ENCODE measurements around the gene HEATR5A. TPM values are rescaled to one million over a fixed set of nuclear protein-coding genes. Genes with fewer than 3 reads are reported as not detected.

The HEATR5A gene
- total and polyA plus RNA-seq, 2 experiments from 2014 or later: 25.8 to 32.5 TPM

DNA sequence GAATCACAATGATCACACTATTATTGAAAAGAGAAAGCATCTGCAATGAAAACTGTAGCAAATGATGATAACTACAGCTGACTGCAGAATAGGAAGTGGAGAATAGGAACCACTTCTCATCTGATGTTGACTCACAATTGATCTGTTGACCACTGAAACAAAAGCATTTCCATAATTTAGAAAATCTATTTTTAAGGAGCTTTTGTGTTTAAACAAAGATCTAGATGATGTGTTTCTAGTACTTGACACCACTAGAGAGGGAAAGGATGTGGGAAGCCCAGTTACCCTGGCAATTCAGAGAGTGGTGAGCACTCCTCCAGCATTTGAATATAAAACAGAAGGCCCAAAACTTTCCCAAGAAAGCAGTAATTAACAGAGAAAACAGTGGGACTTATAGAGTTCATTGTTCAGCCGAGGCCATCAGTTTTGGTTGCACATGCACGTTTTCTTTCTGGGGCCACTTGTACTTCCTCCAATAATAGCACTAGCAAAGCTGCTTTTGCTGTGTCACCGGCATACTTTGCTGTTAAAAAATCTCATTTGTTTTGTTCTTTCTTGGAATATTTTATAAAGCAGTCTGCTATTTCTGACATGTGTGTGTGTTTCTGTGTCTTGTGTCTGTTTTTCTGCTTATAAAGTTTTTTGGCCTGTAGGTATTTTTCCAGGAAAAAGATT is 136.6 kb downstream of the HEATR5A start:
- ATAC-seq (no peak), DNase-seq (ENCODE audit: low spot score) (no peak)
- Histone ChIP-seq H3K79me2 (replicated peaks; ENCODE audit: insufficient read depth) (no peaks in the 10 kb centered on the region), H3K9me2 (ENCODE audit: insufficient read depth) (no peaks in the 10 kb centered on the region), H2AFZ (0 out of 2 replicates have a peak overlapping the region, but pooled peaks have one; percentile 56), H3K36me3 (ENCODE audit: insufficient read depth) (no peaks in the 10 kb centered on the region), H3K27me3 (ENCODE audit: insufficient read depth) (no peaks in the 10 kb centered on the region), H3K27ac (ENCODE audit: low read depth) (no peak overlapping the region), H3K4me3 (no peak overlapping the region), H3K4me2 (no peak overlapping the region), H3F3A (replicated peaks; ENCODE audit: low read depth) (no peaks in the 10 kb centered on the region), H4K20me1 (replicated peaks; ENCODE audit: insufficient read depth) (no peaks in the 10 kb centered on the region), H3K4me1 (ENCODE audit: insufficient read depth) (no peaks in the 10 kb centered on the region)
- Mint-ChIP-seq H3K4me1 (no peaks in the 10 kb centered on the region), H3K27me3 (ENCODE audit: insufficient read depth, low read depth, poor library complexity) (peaks cover 4% of the 10 kb centered on the region), H3K36me3 (ENCODE audit: low read depth) (peaks cover 37% of the 10 kb centered on the region), H3K4me3 (no peak overlapping the region), H3K27ac (no peak overlapping the region), H3K9me3 (peaks cover 52% of the 10 kb centered on the region)
- TF ChIP-seq, protein P1, sequence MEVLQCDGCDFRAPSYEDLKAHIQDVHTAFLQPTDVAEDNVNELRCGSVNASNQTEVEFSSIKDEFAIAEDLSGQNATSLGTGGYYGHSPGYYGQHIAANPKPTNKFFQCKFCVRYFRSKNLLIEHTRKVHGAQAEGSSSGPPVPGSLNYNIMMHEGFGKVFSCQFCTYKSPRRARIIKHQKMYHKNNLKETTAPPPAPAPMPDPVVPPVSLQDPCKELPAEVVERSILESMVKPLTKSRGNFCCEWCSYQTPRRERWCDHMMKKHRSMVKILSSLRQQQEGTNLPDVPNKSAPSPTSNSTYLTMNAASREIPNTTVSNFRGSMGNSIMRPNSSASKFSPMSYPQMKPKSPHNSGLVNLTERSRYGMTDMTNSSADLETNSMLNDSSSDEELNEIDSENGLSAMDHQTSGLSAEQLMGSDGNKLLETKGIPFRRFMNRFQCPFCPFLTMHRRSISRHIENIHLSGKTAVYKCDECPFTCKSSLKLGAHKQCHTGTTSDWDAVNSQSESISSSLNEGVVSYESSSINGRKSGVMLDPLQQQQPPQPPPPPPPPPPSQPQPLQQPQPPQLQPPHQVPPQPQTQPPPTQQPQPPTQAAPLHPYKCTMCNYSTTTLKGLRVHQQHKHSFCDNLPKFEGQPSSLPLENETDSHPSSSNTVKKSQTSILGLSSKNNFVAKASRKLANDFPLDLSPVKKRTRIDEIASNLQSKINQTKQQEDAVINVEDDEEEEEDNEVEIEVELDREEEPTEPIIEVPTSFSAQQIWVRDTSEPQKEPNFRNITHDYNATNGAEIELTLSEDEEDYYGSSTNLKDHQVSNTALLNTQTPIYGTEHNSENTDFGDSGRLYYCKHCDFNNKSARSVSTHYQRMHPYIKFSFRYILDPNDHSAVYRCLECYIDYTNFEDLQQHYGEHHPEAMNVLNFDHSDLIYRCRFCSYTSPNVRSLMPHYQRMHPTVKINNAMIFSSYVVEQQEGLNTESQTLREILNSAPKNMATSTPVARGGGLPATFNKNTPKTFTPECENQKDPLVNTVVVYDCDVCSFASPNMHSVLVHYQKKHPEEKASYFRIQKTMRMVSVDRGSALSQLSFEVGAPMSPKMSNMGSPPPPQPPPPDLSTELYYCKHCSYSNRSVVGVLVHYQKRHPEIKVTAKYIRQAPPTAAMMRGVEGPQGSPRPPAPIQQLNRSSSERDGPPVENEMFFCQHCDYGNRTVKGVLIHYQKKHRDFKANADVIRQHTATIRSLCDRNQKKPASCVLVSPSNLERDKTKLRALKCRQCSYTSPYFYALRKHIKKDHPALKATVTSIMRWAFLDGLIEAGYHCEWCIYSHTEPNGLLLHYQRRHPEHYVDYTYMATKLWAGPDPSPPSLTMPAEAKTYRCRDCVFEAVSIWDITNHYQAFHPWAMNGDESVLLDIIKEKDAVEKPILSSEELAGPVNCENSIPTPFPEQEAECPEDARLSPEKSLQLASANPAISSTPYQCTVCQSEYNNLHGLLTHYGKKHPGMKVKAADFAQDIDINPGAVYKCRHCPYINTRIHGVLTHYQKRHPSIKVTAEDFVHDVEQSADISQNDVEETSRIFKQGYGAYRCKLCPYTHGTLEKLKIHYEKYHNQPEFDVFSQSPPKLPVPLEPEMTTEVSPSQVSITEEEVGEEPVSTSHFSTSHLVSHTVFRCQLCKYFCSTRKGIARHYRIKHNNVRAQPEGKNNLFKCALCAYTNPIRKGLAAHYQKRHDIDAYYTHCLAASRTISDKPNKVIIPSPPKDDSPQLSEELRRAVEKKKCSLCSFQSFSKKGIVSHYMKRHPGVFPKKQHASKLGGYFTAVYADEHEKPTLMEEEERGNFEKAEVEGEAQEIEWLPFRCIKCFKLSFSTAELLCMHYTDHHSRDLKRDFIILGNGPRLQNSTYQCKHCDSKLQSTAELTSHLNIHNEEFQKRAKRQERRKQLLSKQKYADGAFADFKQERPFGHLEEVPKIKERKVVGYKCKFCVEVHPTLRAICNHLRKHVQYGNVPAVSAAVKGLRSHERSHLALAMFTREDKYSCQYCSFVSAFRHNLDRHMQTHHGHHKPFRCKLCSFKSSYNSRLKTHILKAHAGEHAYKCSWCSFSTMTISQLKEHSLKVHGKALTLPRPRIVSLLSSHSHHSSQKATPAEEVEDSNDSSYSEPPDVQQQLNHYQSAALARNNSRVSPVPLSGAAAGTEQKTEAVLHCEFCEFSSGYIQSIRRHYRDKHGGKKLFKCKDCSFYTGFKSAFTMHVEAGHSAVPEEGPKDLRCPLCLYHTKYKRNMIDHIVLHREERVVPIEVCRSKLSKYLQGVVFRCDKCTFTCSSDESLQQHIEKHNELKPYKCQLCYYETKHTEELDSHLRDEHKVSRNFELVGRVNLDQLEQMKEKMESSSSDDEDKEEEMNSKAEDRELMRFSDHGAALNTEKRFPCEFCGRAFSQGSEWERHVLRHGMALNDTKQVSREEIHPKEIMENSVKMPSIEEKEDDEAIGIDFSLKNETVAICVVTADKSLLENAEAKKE (CRISPR knock-in tag; IDR thresholded peaks at IDR 0.05): no peak
- TF ChIP-seq NANOG (IDR thresholded peaks at IDR 0.05; ENCODE audit: borderline replicate concordance) (no peak), EZH2phosphoT487 (IDR thresholded peaks at IDR 0.05; ENCODE audit: unreplicated experiment) (no peak), ZNF331 (CRISPR knock-in tag; IDR thresholded peaks at IDR 0.05; ENCODE audit: low read depth) (no peak), STAT1 (IDR thresholded peaks at IDR 0.05; ENCODE audit: unreplicated experiment) (no peak), CREB1 (CRISPR knock-in tag; IDR thresholded peaks at IDR 0.05; ENCODE audit: low read depth) (no peak), ZNF114 (CRISPR knock-in tag; IDR thresholded peaks at IDR 0.05) (no peak), EZH2 (IDR thresholded peaks at IDR 0.05; ENCODE audit: low read depth, unreplicated experiment) (no peak), JUNB (IDR thresholded peaks at IDR 0.05; ENCODE audit: unreplicated experiment) (no peak), POLR2AphosphoS5 (IDR thresholded peaks at IDR 0.05; ENCODE audit: low read depth) (no peak)
- TF ChIP-seq, protein P2, sequence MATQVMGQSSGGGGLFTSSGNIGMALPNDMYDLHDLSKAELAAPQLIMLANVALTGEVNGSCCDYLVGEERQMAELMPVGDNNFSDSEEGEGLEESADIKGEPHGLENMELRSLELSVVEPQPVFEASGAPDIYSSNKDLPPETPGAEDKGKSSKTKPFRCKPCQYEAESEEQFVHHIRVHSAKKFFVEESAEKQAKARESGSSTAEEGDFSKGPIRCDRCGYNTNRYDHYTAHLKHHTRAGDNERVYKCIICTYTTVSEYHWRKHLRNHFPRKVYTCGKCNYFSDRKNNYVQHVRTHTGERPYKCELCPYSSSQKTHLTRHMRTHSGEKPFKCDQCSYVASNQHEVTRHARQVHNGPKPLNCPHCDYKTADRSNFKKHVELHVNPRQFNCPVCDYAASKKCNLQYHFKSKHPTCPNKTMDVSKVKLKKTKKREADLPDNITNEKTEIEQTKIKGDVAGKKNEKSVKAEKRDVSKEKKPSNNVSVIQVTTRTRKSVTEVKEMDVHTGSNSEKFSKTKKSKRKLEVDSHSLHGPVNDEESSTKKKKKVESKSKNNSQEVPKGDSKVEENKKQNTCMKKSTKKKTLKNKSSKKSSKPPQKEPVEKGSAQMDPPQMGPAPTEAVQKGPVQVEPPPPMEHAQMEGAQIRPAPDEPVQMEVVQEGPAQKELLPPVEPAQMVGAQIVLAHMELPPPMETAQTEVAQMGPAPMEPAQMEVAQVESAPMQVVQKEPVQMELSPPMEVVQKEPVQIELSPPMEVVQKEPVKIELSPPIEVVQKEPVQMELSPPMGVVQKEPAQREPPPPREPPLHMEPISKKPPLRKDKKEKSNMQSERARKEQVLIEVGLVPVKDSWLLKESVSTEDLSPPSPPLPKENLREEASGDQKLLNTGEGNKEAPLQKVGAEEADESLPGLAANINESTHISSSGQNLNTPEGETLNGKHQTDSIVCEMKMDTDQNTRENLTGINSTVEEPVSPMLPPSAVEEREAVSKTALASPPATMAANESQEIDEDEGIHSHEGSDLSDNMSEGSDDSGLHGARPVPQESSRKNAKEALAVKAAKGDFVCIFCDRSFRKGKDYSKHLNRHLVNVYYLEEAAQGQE (IDR thresholded peaks at IDR 0.05; ENCODE audit: unreplicated experiment): no peak
- TF ChIP-seq, protein P3, sequence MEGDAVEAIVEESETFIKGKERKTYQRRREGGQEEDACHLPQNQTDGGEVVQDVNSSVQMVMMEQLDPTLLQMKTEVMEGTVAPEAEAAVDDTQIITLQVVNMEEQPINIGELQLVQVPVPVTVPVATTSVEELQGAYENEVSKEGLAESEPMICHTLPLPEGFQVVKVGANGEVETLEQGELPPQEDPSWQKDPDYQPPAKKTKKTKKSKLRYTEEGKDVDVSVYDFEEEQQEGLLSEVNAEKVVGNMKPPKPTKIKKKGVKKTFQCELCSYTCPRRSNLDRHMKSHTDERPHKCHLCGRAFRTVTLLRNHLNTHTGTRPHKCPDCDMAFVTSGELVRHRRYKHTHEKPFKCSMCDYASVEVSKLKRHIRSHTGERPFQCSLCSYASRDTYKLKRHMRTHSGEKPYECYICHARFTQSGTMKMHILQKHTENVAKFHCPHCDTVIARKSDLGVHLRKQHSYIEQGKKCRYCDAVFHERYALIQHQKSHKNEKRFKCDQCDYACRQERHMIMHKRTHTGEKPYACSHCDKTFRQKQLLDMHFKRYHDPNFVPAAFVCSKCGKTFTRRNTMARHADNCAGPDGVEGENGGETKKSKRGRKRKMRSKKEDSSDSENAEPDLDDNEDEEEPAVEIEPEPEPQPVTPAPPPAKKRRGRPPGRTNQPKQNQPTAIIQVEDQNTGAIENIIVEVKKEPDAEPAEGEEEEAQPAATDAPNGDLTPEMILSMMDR (conservative IDR thresholded peaks at IDR 0.05; ENCODE audit: low read depth in 2 of 2): no peak
- TF ChIP-seq, protein P4, sequence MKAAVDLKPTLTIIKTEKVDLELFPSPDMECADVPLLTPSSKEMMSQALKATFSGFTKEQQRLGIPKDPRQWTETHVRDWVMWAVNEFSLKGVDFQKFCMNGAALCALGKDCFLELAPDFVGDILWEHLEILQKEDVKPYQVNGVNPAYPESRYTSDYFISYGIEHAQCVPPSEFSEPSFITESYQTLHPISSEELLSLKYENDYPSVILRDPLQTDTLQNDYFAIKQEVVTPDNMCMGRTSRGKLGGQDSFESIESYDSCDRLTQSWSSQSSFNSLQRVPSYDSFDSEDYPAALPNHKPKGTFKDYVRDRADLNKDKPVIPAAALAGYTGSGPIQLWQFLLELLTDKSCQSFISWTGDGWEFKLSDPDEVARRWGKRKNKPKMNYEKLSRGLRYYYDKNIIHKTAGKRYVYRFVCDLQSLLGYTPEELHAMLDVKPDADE (IDR thresholded peaks at IDR 0.05): no peak

Measured in GM23338 (cell line).